Vagina (tissue), 2 donors: ENCODE results near the gene KCNA10.

Experiments
- CTCF ChIP-seq, 3 experiments: fragments of 450-650 bp in 2 of 3; fragments of 200-600 bp in 1 of 3; sonication (generic) in 1 of 3; IDR thresholded peaks; one replicate each; pipeline ENCODE4 v1.5.1; 2017 to 2019; ENCODE audit warnings: antibody characterized with exemption in 3 of 3, mild to moderate bottlenecking in 2 of 3, moderate library complexity in 2 of 3
- POLR2A ChIP-seq, 2 donors: fragments of 450-650 bp; IDR thresholded peaks; one replicate each; pipeline ENCODE4 v1.6.1; 2017; ENCODE audit warnings: antibody characterized with exemption in 2 of 2, mild to moderate bottlenecking in 2 of 2, moderate library complexity in 2 of 2
- POLR2AphosphoS5 ChIP-seq, 2 donors: sonication (generic); formaldehyde crosslinking; IDR thresholded peaks; one replicate each; pipeline ENCODE4 v1.9.0; 2017; ENCODE audit warnings: antibody characterized with exemption in 2 of 2, mild to moderate bottlenecking in 2 of 2, low read depth in 1 of 2; ENCODE audit not compliant: insufficient read depth in 1 of 2

DNA sequence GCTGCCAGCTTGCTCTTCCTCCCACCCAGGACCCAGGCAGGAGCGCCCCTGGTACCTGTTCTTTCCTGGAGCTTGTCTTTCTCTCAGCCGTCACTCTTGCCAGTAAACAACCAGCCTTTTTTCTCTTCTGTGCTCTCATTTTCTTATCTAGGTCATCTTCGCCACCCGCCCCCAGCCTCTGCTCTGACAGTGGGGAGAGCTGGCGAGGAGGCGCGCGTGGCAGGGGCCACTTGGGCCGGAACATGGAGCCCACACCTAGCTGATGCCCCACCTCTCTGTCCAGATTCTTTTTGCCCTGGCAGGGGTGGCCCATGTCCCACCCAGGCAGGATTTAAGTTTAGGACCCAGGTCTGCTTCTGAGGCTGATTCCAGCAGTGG lies 35.7 kb downstream of the KCNA10 start:
- no peak for TF ChIP-seq POLR2A (IDR thresholded peaks at IDR 0.05)
- TF ChIP-seq CTCF (IDR thresholded peaks at IDR 0.05): no peak
- no peak for TF ChIP-seq POLR2AphosphoS5 (IDR thresholded peaks at IDR 0.05; ENCODE audit: insufficient read depth in 1 of 2, low read depth in 1 of 2)
